HEK293 (cell line): Measurements from ENCODE around the gene TXNIP.

Experiments
- RBAK ChIP-seq: fragments of 450-650 bp; formaldehyde crosslinking; IDR thresholded peaks from 2 replicates; pipeline ENCODE4 v1.5.1; 2016; ENCODE audit warnings: missing biosample characterization, missing genetic modification characterization
- SALL2 ChIP-seq: fragments of 450-650 bp; formaldehyde crosslinking; IDR thresholded peaks from 2 replicates; pipeline ENCODE4 v1.5.0; 2017; ENCODE audit warnings: missing biosample characterization, mild to moderate bottlenecking, missing genetic modification characterization, borderline replicate concordance
- SP7 ChIP-seq: fragments of 450-650 bp; formaldehyde crosslinking; IDR thresholded peaks from 2 replicates; pipeline ENCODE4 v1.5.1; 2016; ENCODE audit warnings: missing biosample characterization, missing genetic modification characterization
- ZBTB8A ChIP-seq: fragments of 450-650 bp; formaldehyde crosslinking; IDR thresholded peaks from 2 replicates; pipeline ENCODE4 v1.5.1; 2016; ENCODE audit warnings: missing biosample characterization, missing genetic modification characterization
- ZNF121 ChIP-seq: fragments of 450-650 bp; formaldehyde crosslinking; IDR thresholded peaks from 2 replicates; pipeline ENCODE4 v1.5.1; 2016; ENCODE audit warnings: missing biosample characterization, missing genetic modification characterization
- ZNF350 ChIP-seq: fragments of 450-650 bp; formaldehyde crosslinking; IDR thresholded peaks from 2 replicates; pipeline ENCODE4 v1.5.0; 2017; ENCODE audit warnings: missing biosample characterization, mild to moderate bottlenecking, missing genetic modification characterization
- ZNF514 ChIP-seq: fragments of 450-650 bp; formaldehyde crosslinking; IDR thresholded peaks from 2 replicates; pipeline ENCODE4 v1.5.1; 2016; ENCODE audit warnings: missing biosample characterization, missing genetic modification characterization
- ZNF747 ChIP-seq: fragments of 450-650 bp; formaldehyde crosslinking; IDR thresholded peaks from 2 replicates; pipeline ENCODE4 v1.5.1; 2016; ENCODE audit warnings: missing biosample characterization, missing genetic modification characterization
- TF ChIP-seq, protein P1 (sequence below): fragments of 450-650 bp; formaldehyde crosslinking; IDR thresholded peaks from 2 replicates; pipeline ENCODE4 v1.5.1; 2016; ENCODE audit warnings: missing biosample characterization, missing genetic modification characterization
- TF ChIP-seq, protein P2 (sequence below): fragments of 450-650 bp; formaldehyde crosslinking; IDR thresholded peaks from 2 replicates; pipeline ENCODE4 v1.5.1; 2017; ENCODE audit warnings: missing biosample characterization, mild to moderate bottlenecking, missing genetic modification characterization, moderate library complexity

DNA sequence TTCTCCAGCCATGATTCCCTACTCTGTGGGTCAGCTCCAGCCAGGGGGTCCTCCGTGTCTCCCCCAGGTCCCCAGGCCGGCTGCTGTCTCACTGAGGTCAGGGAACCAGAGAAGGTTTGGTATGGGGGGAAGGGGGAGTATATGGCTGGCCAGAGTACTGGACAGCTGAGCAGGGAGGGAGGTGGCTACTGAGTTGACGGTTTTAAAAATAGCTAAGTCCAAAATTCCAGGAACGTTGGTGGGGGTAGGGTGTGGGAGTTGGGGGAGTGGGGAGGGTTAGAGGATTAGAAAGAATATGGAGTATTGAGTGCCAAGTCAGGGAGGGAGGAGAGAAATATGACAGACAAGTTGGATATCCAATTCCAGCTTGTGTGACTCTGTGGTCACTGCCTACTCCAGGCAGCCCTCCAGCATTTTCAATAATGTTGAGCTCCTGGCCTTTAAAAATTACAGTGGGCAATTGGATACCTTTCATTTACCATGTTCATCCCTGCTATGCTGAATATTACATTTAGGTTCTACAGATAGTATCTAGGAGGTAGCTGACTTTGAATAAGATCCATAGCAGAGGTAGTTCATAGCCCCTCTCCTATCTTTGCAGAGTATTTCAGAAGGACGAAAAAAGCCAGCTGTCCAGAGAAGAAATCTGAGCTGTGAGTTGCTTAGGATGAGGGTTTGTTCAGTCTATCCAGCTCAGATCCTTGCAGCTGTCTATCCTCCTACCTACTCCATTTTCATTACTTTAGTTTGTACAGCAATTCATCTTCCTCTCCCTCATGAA, 25.4 kb upstream of the TXNIP start, which contains the start of gene HJV:
- TF ChIP-seq RBAK (no peak), ZNF121 (tag by site-specific recombination) (no peak), ZNF514 (no peak), ZBTB8A (tag by site-specific recombination) (no peak), ZNF350 (tag by site-specific recombination) (no peak), SP7 (tag by site-specific recombination) (no peak), SALL2 (no peak), ZNF747 (tag by site-specific recombination) (no peak)
- TF ChIP-seq, protein P1, sequence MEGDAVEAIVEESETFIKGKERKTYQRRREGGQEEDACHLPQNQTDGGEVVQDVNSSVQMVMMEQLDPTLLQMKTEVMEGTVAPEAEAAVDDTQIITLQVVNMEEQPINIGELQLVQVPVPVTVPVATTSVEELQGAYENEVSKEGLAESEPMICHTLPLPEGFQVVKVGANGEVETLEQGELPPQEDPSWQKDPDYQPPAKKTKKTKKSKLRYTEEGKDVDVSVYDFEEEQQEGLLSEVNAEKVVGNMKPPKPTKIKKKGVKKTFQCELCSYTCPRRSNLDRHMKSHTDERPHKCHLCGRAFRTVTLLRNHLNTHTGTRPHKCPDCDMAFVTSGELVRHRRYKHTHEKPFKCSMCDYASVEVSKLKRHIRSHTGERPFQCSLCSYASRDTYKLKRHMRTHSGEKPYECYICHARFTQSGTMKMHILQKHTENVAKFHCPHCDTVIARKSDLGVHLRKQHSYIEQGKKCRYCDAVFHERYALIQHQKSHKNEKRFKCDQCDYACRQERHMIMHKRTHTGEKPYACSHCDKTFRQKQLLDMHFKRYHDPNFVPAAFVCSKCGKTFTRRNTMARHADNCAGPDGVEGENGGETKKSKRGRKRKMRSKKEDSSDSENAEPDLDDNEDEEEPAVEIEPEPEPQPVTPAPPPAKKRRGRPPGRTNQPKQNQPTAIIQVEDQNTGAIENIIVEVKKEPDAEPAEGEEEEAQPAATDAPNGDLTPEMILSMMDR, result no peak
- TF ChIP-seq, protein P2, sequence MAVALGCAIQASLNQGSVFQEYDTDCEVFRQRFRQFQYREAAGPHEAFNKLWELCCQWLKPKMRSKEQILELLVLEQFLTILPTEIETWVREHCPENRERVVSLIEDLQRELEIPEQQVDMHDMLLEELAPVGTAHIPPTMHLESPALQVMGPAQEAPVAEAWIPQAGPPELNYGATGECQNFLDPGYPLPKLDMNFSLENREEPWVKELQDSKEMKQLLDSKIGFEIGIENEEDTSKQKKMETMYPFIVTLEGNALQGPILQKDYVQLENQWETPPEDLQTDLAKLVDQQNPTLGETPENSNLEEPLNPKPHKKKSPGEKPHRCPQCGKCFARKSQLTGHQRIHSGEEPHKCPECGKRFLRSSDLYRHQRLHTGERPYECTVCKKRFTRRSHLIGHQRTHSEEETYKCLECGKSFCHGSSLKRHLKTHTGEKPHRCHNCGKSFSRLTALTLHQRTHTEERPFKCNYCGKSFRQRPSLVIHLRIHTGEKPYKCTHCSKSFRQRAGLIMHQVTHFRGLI (tag by site-specific recombination), result no peak
